Pancreas (tissue), 10 donors: ENCODE data around the gene FYN. TPM values are rescaled to one million over a fixed set of nuclear protein-coding genes. Genes with fewer than 3 reads are reported as not detected.
"Not testable (repeated sequence)": the region's sequence is repeated elsewhere in the genome, so short reads cannot be mapped to it uniquely, and the experiment has no call there.

Source experiments
- ATAC-seq, 4 donors: fragments of 200-7000 bp; cut with Tn5 transposase; one replicate each; pipeline versions ENCODE4 v1.8.0 to v1.9.1; 2020; ENCODE audit warnings: mild to moderate bottlenecking in 4 of 4, moderate library complexity in 4 of 4
- DNase-seq, 6 donors: peaks; one replicate each; pipeline ENCODE4 v3.0.0-alpha.2; 2020
- FAIRE-seq: peaks from 2 replicates; lab custom pipeline; 2012; peaks lifted over from hg19 to GRCh38; lab: Jason Lieb, UNC
- H3K27ac ChIP-seq, 4 donors: fragments of 200-600 bp; sonication (generic); 1 replicate in 3 of 4; 2 replicates in 1 of 4; pipeline versions ENCODE4 v1.5.0 to v1.8.0; 2020
- H3K27me3 ChIP-seq, 4 donors: fragments of 200-600 bp; one replicate each; pipeline ENCODE4 v1.8.0; 2021
- H3K36me3 ChIP-seq, 3 donors: fragments of 200-600 bp; sonication (generic) in 1 of 3; one replicate each; pipeline versions ENCODE4 v1.5.0 to v1.8.0; 2020 to 2021
- H3K4me1 ChIP-seq, 3 donors: fragments of 200-600 bp; one replicate each; pipeline ENCODE4 v1.8.0; 2021
- H3K4me3 ChIP-seq, 4 donors: fragments of 200-600 bp; sonication (generic) in 2 of 4; one replicate each; pipeline versions ENCODE4 v1.5.0 to v1.8.0; 2020 to 2021
- H3K9me3 ChIP-seq, 4 donors: fragments of 200-600 bp; one replicate each; pipeline ENCODE4 v1.8.0; 2021
- WGBS, 2 donors: extraction: QIAGEN DNeasy Blood & Tissue Kit; methylation state at CpG; one replicate each; pipeline ENCODE4 v1.1.7; 2013; 5-methylcytosine and 5-hydroxymethylcytosine counted together
- intact Hi-C, 3 donors: fragments of 100-400 bp; cut with DNase I; formaldehyde crosslinking; loops; one replicate each; pipeline versions ENCODE4 v1.11.1 to v1.14.2; 2022
- polyA plus RNA-seq, 2 donors: library from polyadenylated mRNA; stranded (reverse); fragments of 200-250 nt; gene quantifications; one replicate each; pipeline ENCODE4 v1.2.3, GENCODE V29; 2013
- total RNA-seq, 6 donors: library from RNA; stranded (reverse); fragmentation: NEBNext Ultra II Directional in 4 of 6; extraction: Animal tissue kit (Norgen Biotek cat#: 25700) in 4 of 6; gene quantifications; one replicate each; pipeline versions ENCODE4 v1.2.1 to v1.2.4, GENCODE V29; 2021 to 2023
- TF ChIP-seq, protein P1 (sequence below), 4 donors: fragments of 200-600 bp; sonication (generic) in 3 of 4; IDR thresholded peaks; one replicate each; pipeline versions ENCODE4 v1.5.0 to v1.8.0; 2021; ENCODE audit warnings: antibody characterized with exemption in 4 of 4
- donor health status: healthy with polysubstance abuse.
- donor health status: DM: no; HTN: no; CAD: no; lungs with moderate emphysema.
- donor health status: DM: no; HTN: no; CAD: no.
- donor health status: control.
- donor health status: control.
- donor health status: Bipolar disorder and iron deficiency.
- donor health status: DM: yes; HTN: yes; CAD: no.
- donor health status: DM: no; HTN: no; CAD: no.
- donor health status: DM: no; HTN: no; CAD: no.
- donor health status: DM: yes; HTN: yes; CAD: no.

Gene FYN
- total and polyA plus RNA-seq, 8 donors = 6.4 to 21.7 (median 11.9) TPM

DNA sequence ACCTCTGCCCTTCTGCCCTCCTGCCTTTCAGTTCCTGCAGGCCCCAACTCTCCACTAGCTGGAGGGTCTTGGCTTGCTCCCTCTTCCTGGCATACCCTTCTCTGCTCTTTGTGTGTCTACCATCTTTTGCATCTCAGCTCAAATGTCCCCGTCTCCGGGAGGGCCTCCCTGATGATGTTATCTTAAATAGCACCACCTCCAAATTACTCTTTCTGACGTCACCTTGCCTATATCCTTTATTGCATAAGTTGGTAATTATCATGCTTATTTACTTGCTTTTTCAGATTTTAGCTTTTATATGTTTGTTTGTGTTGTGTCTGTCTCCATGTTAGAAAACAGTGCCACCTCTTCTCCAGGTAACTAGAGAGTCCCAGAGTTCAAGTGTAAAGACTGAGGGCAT is 36.0 kb upstream of the FYN start:
- intact Hi-C loops = no loop called here
- TF ChIP-seq, protein P1, sequence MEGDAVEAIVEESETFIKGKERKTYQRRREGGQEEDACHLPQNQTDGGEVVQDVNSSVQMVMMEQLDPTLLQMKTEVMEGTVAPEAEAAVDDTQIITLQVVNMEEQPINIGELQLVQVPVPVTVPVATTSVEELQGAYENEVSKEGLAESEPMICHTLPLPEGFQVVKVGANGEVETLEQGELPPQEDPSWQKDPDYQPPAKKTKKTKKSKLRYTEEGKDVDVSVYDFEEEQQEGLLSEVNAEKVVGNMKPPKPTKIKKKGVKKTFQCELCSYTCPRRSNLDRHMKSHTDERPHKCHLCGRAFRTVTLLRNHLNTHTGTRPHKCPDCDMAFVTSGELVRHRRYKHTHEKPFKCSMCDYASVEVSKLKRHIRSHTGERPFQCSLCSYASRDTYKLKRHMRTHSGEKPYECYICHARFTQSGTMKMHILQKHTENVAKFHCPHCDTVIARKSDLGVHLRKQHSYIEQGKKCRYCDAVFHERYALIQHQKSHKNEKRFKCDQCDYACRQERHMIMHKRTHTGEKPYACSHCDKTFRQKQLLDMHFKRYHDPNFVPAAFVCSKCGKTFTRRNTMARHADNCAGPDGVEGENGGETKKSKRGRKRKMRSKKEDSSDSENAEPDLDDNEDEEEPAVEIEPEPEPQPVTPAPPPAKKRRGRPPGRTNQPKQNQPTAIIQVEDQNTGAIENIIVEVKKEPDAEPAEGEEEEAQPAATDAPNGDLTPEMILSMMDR (IDR thresholded peaks at IDR 0.05) = no peak
- ATAC-seq (no peak), DNase-seq (no peak), FAIRE-seq (no peak)
- no peaks in the 10 kb centered on the region for H3K9me3 ChIP-seq
- no peak overlapping the region for H3K4me3 ChIP-seq
- no peaks in the 10 kb centered on the region for H3K4me1 ChIP-seq
- H3K27me3 ChIP-seq = no peaks in the 10 kb centered on the region
- no peak overlapping the region for H3K27ac ChIP-seq
- H3K36me3 ChIP-seq = no peaks in the 10 kb centered on the region
- WGBS, 2 donors = 74 to 79% methylated on average over 3 of the region's 3 CpGs

DNA sequence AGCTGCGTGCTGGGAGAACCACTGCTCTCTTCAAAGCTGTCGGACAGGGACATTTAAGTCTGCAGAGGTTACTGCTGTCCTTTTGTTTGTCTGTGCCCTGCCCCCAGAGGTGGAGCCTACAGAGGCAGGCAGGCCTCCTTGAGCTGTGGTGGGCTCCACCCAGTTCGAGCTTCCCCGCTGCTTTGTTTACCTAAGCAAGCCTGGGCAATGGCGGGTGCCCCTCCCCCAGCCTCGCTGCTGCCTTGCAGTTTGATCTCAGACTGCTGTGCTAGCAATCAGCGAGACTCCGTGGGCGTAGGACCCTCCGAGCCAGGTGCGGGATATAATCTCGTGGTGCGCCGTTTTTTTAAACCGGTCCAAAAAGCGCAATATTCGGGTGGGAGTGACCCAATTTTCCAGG is 35.1 kb upstream of the FYN start:
- not testable (repeated sequence) for FAIRE-seq

DNA sequence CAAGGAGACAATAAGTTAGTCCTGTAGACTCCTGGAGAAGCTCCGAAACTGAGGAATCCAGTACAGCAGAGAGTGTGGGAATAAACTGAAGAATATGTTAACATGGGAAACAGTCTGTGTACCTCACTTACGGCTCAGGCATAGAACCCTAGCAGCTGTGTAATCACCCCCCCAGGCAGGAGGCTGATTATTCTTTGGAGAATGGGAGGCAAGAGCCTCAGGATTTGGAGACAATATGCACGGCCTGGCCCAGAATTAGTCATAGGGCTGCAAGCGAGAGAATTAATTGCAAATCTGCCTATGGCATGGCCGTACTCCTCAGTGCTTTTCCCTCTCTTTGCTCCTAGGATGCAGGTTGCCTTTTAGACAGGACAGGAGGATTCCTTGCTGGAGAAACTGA is 27.5 kb upstream of the FYN start:
- Histone ChIP-seq H3K9me3 (no peaks in the 10 kb centered on the region), H3K27me3 (no peaks in the 10 kb centered on the region), H3K4me1 (no peaks in the 10 kb centered on the region), H3K27ac (no peak overlapping the region), H3K4me3 (no peak overlapping the region), H3K36me3 (no peaks in the 10 kb centered on the region)
- 86 to 93% methylated on average over 5 of the region's 5 CpGs for WGBS, 2 donors
- TF ChIP-seq, protein P1 (IDR thresholded peaks at IDR 0.05) = no peak
- FAIRE-seq (no peak), ATAC-seq (no peak), DNase-seq (no peak)
- intact Hi-C loops = no loop called here

More for the DNA sequence above, 35.1 kb upstream of the FYN start:
- H3K27me3 ChIP-seq, H3K4me3 ChIP-seq, H3K36me3 ChIP-seq, H3K9me3 ChIP-seq, H3K27ac ChIP-seq, H3K4me1 ChIP-seq, intact Hi-C loops, DNase-seq, ATAC-seq: not testable (repeated sequence)
- 64 to 75% methylated on average over 11 to 15 of the region's 17 CpGs for WGBS, 2 donors

GRCh38 chr6:111899531-111899930 is 26.3 kb upstream of the FYN start:
- Histone ChIP-seq H3K4me1 (no peaks in the 10 kb centered on the region), H3K27me3 (no peaks in the 10 kb centered on the region), H3K27ac (no peak overlapping the region), H3K4me3 (no peak overlapping the region), H3K9me3 (no peaks in the 10 kb centered on the region), H3K36me3 (no peaks in the 10 kb centered on the region)
- FAIRE-seq (no peak), ATAC-seq (no peak), DNase-seq (no peak)
- intact Hi-C loops = no loop called here
- WGBS, 2 donors = 83 to 88% methylated on average over 3 of the region's 3 CpGs
- TF ChIP-seq, protein P1 (IDR thresholded peaks at IDR 0.05) = no peak

DNA sequence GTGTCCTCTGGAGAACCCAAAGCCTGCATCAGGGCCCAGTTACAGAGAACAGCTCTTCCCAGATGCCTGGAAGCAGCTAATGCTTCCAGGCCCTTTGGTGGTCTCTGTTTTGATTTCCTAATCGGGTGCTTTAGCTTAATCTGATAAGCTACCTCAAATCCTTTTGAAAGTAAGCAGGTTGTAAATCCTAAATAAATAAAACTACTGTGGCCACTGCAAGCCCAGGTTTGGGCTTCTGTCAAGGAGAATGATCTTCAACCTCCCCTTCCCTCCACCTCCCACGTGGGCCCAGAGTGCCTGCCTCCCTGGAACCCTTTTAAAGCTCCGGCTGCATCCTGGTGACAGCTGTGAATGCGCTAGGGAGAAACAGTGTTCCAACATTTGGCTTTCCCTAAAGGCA is 25.2 kb upstream of the FYN start:
- Histone ChIP-seq H3K36me3 (no peaks in the 10 kb centered on the region), H3K9me3 (no peaks in the 10 kb centered on the region), H3K27me3 (no peaks in the 10 kb centered on the region), H3K4me3 (no peak overlapping the region), H3K4me1 (no peaks in the 10 kb centered on the region), H3K27ac (no peak overlapping the region)
- TF ChIP-seq, protein P1 (IDR thresholded peaks at IDR 0.05) = no peak
- DNase-seq = no peak
- intact Hi-C loops = no loop called here
- ATAC-seq = no peak
- 67 to 68% methylated on average over 4 of the region's 4 CpGs for WGBS, 2 donors
- FAIRE-seq = no peak
